HCT116 (cell line): ENCODE measurements around the gene SGF29.

ENCODE experiments used
- CBX3 ChIP-seq: IDR thresholded peaks from 2 replicates; pipeline ENCODE4 v1.6.1; 2012; ENCODE audit warnings: low read depth
- CEBPB ChIP-seq: IDR thresholded peaks from 2 replicates; pipeline ENCODE4 v1.6.1; 2012; ENCODE audit warnings: low read depth
- CTCF ChIP-seq, 3 experiments: fragments of 200-600 bp in 1 of 3; sonication (generic) in 1 of 3; IDR thresholded peaks in 2 of 3; conservative IDR thresholded peaks in 1 of 3; 2 replicates each; pipeline ENCODE4 v1.5.1; 2012 to 2017; ENCODE audit warnings: low read depth in 2 of 3, low read length in 2 of 3, antibody characterized with exemption in 1 of 3, borderline replicate concordance in 1 of 3, control low read depth in 1 of 3, mild to moderate bottlenecking in 1 of 3, mixed read lengths in 1 of 3, mixed run types in 1 of 3, moderate library complexity in 1 of 3; ENCODE audit not compliant: insufficient read depth in 1 of 3
- EZH2 ChIP-seq: fragments of 200-600 bp; sonication (generic); IDR thresholded peaks from 2 replicates; pipeline ENCODE4 v1.6.1; 2017; ENCODE audit warnings: antibody characterized with exemption, mixed run types
- EZH2phosphoT487 ChIP-seq: fragments of 200-600 bp; IDR thresholded peaks from 2 replicates; pipeline ENCODE4 v1.6.1; 2018; ENCODE audit warnings: antibody characterized with exemption, borderline replicate concordance
- JUND ChIP-seq: IDR thresholded peaks from 2 replicates; pipeline ENCODE4 v1.6.1; 2012
- POLR2A ChIP-seq: IDR thresholded peaks from 2 replicates; pipeline ENCODE4 v1.7.0; 2011; ENCODE audit warnings: borderline replicate concordance; ENCODE audit not compliant: insufficient read depth, insufficient read length; ENCODE audit errors: extremely low read depth
- POLR2AphosphoS5 ChIP-seq: IDR thresholded peaks from 2 replicates; pipeline ENCODE4 v1.6.1; 2011; ENCODE audit warnings: mild to moderate bottlenecking, low read depth, low read length, moderate library complexity
- REST ChIP-seq: IDR thresholded peaks from 2 replicates; pipeline ENCODE4 v1.6.1; 2012; ENCODE audit warnings: low read depth
- SIN3A ChIP-seq: IDR thresholded peaks from 2 replicates; pipeline ENCODE4 v1.6.1; 2012; ENCODE audit warnings: low read depth
- TCF7L2 ChIP-seq: IDR thresholded peaks from 2 replicates; pipeline ENCODE4 v1.7.0; 2011; ENCODE audit warnings: borderline replicate concordance, inconsistent platforms; ENCODE audit not compliant: insufficient read depth, insufficient read length; ENCODE audit errors: extremely low read depth
- ZFX ChIP-seq: fragments of 450-650 bp; IDR thresholded peaks from 2 replicates; pipeline ENCODE4 v1.6.1; 2017
- TF ChIP-seq, protein P1 (sequence below): IDR thresholded peaks from 2 replicates; pipeline ENCODE4 v1.6.1; 2012

- TF ChIP-seq POLR2A (no peak), EZH2 (no peak), CTCF (IDR thresholded peaks at IDR 0.05 in 2 of 3, conservative IDR thresholded peaks at IDR 0.05 in 1 of 3; ENCODE audit: borderline replicate concordance in 1 of 3, insufficient read depth in 1 of 3, low read depth in 2 of 3, low read length in 2 of 3) (no peak), ZFX (no peak), CEBPB (no peak), REST (no peak), POLR2AphosphoS5 (no peak), EZH2phosphoT487 (no peak), JUND (no peak), TCF7L2 (no peak), SIN3A (no peak), CBX3 (no peak)
- TF ChIP-seq, protein P1, sequence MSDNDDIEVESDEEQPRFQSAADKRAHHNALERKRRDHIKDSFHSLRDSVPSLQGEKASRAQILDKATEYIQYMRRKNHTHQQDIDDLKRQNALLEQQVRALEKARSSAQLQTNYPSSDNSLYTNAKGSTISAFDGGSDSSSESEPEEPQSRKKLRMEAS = no peak
Measured at GRCh38 chr16:28555561-28555960, 1.8 kb downstream of the SGF29 start.
